Posterior vena cava (tissue), 2 donors: ENCODE results near the gene XXYLT1. TPM values are rescaled to one million over a fixed set of nuclear protein-coding genes. Genes with fewer than 3 reads are reported as not detected.
"Not testable (repeated sequence)": the region's sequence is repeated elsewhere in the genome, so short reads cannot be mapped to it uniquely, and the experiment has no call there.

ENCODE experiments used
- DNase-seq: peaks from one replicate; pipeline ENCODE4 v3.0.0-alpha.2; 2020; ENCODE audit warnings: low spot score
- intact Hi-C, 2 donors: fragments of 100-400 bp; cut with DNase I; formaldehyde crosslinking; loops; one replicate each; pipeline versions ENCODE4 v1.14.1 to v1.14.2; 2022 to 2023
- total RNA-seq, 2 donors: library from RNA; stranded (reverse); fragmentation: NEBNext Ultra II Directional; extraction: Animal tissue kit (Norgen Biotek cat#: 25700); gene quantifications; one replicate each; pipeline ENCODE4 v1.2.1, GENCODE V29; 2021
- donor health status: DM: yes; HTN: yes; CAD: no.
- donor health status: DM: yes; HTN: yes; CAD: no.

The XXYLT1 gene
- total RNA-seq, 2 donors from 2014 or later, result 11.3 to 15.7 TPM

GRCh38 chr3:195240171-195240701 is 30.7 kb downstream of the XXYLT1 start:
- peak; percentile 89 for DNase-seq
- intact Hi-C loops, result loop anchor here in 1 of 2 donors (5.0 kb wide), 1 partner anchor 33 kb away; no protein-coding TSS in a partner anchor

DNA sequence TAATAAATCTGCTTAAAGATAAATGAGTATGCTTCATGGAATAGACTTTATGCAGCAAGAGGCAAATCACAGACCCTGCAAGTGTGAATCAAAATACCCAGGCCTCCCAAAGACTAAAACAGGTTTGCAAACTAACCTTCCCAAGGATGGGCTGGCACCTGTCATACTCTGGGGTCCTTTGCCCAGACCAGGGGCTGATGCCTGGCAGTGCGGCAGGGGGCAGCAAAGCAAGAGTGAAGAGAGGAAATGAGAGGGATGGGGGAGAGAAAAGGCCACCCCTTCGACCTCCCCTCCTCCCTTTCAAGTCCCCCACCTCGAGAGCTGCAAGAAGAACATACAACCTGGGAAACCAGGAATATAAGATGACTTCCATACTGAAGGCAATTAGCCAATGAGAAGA is 31.8 kb downstream of the XXYLT1 start:
- peak; percentile 5 for DNase-seq
- intact Hi-C loops, result no loop called here

DNA sequence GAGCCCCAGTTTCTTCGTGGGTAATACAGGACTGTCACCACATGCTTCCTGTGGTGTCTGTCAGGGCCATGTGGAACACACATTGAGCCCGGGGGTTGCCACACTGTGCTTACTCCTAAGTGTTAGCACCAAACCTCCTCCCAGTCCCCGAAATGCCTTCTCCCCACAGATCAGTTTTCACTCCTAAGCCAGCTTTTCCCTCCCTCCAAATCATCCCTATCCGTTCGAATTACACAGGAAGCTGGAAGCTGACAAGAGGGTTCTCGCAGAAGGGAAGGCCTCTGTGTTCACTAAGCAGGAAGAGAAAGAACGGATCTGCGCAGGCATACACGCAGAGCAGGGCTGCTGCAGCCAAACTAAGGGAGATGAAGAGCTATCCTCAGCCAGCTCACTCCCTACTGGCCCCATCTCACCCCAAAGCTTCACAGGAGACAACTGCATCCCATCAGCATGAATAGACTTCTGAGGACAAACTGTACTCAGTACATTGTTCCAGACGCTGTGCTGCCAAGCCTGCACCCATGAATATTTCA is 32.3 kb downstream of the XXYLT1 start:
- DNase-seq, result peak; percentile 84
- intact Hi-C loops, result no loop called here

DNA sequence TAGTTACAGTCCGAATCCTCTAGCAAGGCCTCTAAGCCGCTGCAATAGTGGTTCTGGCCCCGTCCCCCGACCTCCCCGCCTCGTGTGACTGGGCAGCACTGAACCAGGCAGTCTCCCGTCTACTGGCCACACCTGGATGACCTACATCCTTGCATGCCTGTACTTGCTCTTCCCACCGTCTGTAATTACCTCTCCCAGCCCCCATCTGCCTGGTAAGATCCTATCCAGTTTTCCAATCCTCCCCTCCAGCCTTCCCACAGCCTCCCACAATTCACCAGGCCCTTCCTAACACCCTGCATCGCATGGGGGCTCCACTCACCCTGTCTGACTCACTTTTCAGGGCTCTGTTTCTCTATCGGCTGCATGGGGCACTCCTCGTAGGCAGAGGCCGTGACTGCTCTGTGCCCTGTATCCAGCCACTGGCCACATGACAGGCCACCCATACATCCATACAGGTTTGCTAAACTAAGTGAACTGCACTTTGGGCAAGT is 32.8 kb downstream of the XXYLT1 start:
- intact Hi-C loops, result no loop called here
- DNase-seq, result peak; percentile 52

- intact Hi-C loops, result no loop called here
- peak; percentile 20 for DNase-seq
These were observed 34.0 kb downstream of the XXYLT1 start for GRCh38 chr3:195236801-195237570.

- intact Hi-C loops, result no loop called here
- peak; percentile 7 for DNase-seq
These were observed 34.7 kb downstream of the XXYLT1 start for GRCh38 chr3:195236076-195236798.

DNA sequence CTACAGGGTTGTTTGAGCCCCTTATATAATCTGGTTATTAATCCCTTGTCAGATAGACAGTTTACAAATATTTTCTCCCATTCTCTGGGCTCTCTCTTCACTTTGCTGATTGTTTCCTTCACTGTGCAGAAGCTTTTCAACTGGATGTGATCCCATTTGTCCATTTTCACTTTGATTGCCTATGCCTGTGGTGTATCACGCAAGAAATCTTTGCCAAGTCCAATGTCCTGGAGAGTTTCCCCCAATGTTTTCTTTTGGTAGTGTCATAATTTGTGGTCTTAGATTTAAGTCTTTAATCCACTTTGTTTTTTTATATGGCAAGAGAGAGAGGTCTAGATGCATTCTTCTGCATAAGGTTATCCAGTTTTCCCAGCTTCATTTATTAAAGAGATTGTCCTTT is 40.7 kb downstream of the XXYLT1 start:
- DNase-seq, result no peak
- intact Hi-C loops, result no loop called here

DNA sequence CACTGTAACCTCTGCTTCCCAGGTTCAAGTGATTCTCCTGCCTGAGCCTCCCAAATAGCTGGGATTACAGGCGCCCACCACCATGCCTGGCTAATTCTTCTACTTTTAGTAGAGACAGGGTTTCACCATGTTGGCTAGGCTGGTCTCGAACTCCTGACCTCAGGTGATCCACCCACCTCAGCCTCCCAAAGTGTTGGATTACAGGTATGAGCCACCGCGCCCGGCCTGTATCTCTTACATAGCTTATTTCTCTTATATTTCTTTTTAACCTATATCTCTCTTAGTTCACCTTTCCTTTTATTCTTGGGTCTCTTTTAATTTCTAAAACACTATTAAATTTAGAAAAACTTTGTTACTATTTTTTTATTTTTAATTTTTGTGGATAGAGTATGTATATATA is 42.1 kb downstream of the XXYLT1 start:
- intact Hi-C loops, result not testable (repeated sequence)
- peak; percentile 51 for DNase-seq

DNA sequence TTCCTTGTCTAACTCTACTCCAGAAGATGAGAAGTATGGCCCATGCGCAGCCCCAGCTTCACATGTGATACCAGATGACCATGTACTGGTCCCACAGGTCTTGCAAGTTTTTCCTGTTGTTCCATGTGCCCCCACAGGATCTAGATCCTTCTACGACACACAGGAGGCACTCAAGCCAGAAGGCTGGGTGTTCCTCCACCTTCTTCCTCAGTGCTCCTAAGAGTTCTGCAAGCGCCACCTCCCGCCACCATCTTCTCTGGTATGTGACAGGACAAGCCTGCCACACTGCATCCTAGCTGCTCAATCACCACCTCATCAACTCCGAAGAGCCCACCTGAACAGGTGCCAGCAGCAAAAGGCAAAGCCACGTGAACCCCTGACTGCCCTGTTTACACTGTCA is 43.1 kb downstream of the XXYLT1 start:
- DNase-seq, result peak; percentile 43

DNA sequence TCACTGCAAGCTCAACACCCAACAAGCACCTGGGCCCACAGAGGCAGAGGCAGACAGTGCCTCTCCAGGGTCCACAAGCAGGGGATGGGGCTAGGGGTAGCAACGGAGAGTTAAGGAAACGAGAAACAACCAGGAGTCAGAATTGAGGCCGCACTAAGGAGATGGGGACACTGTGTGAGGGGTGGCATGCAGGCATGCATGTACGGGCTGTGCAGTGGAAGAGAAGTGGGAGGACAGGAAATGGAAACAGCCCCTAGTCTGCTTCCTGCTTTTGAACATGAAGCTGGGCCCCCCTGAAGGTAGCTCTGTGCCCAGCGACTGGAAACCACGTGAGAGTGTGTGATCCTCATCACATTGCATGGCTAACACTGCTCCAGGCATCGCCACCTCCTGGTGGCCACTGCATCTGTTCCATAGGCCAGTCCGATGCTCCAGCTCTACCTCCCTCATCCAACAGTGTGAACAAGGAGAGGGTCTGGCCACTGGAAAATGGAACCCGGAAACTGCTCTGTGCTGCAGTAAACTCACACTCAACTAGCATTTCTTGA is 44.0 kb downstream of the XXYLT1 start:
- peak; percentile 73 for DNase-seq
- intact Hi-C loops, result no loop called here

More for the DNA sequence above, 43.1 kb downstream of the XXYLT1 start:
- intact Hi-C loops, result no loop called here

GRCh38 chr3:195226445-195226844 is 44.5 kb downstream of the XXYLT1 start:
- DNase-seq, result peak; percentile 29
- intact Hi-C loops, result no loop called here

- intact Hi-C loops, result no loop called here
- DNase-seq, result peak; percentile 47
These were observed 45.9 kb downstream of the XXYLT1 start for GRCh38 chr3:195224980-195225580.

DNA sequence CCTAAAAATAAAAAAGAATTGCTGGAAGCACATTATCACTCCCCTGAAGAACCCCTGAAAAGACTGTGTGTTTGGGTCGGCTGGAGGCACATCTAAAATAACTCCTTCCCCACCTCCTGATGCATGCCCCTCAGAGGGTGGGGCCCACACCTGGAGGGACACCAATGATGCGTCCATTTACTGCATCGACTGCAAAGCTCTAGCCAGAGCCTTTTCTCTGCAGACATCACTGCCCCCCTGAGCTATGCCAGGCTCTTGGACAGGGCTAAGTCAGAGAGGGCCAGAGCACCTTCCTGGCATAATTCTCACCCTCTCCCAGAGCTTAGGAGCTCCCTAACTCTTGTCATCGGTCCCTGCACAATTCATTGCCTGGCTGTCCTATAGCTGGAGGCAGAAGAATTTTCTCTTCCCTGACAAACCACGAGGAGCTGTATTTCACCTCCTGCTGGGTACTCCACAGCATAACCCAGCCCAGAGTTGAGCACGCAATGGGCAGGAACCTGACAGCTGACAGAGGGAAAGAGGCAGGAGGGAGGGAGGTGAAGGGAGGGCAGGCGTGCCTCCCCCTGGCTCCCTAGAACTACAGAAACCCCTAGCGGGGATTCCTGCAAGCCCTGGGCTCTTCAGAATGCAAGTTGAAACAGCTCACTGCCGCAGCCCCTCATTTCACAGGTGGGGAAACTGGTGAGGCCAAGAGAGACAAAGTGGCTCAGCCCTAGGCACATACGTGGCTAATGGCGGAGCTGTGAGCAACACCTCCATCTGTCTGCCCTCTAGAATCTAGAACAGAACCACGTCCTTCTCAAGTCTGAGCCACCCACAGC is 46.6 kb downstream of the XXYLT1 start:
- peak; percentile 55 for DNase-seq
- intact Hi-C loops, result no loop called here

DNA sequence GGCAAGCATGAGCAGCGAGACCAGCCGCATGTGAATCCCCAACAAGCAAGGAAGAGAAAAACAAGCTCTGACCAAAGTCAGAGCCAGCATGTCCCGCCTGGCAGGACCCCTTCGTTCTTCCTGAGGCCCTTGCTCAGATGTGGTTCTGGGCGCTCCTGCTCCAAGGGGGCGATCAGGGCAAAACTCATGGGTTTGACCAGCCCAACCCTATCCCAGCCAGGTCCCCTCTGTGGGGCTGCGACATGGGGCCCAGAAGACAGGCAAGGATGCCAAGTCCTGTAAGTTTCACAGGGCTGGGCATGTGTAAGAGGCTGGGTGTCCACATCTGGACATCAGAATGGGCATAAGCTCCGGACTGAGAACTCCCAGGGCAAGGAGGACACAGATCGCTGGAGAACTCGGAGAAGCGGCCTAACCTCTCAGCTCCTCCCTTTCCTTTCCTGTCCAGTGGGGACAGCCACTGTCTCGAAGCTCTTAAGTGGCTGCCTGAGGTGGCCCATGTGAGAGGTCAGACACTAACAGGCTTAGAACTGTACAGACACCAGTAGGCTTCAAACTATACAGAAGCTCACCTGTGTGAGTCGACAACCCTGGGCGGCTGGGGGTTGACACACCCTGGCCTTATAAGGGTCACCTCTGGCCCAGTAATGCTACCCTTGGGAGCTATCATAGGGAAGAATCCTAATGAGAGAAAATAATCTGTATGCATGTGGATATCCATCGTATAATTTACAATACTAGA is 48.9 kb downstream of the XXYLT1 start:
- intact Hi-C loops, result no loop called here
- peak; percentile 64 for DNase-seq

DNA sequence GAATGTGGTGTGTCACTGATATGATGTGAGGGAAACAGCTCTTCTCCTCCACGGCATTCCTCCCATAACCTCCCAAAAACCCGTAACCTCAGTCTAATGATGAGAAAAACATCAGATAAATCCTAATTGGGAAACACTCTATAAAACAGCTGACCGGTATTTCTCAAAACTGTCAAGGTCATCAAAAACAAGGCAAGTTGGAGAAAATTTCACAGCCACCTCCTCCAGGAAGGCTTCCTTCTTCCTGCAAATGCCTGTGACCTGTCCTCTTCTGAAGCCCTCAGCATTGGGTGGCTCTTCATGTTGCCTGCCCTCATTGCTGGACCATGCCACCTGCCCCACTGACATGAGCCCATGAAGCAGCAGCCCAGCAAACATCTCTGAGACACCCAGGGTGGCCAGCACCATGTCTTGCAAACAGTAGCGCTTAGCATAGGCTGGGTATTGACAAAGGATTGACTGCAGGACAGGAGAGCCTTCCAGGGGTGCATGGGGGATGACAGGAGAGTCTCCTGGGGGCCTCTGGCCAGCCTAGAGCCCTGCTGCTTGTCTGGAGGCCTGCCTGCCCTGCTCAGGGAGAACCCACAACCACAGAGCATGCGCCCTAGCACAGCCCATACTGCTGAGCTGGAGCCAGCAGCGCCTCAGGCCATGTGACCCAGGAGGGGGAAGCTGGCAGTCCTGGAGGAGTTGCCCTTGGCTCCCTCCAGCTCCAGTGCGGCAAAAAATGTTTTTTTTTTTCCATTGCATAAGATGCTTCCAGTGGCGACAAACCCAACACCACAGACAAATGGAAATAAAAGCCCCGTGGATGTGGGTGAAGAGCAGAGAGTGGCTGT is 49.7 kb downstream of the XXYLT1 start:
- peak; percentile 83 for DNase-seq
- intact Hi-C loops, result no loop called here

DNA sequence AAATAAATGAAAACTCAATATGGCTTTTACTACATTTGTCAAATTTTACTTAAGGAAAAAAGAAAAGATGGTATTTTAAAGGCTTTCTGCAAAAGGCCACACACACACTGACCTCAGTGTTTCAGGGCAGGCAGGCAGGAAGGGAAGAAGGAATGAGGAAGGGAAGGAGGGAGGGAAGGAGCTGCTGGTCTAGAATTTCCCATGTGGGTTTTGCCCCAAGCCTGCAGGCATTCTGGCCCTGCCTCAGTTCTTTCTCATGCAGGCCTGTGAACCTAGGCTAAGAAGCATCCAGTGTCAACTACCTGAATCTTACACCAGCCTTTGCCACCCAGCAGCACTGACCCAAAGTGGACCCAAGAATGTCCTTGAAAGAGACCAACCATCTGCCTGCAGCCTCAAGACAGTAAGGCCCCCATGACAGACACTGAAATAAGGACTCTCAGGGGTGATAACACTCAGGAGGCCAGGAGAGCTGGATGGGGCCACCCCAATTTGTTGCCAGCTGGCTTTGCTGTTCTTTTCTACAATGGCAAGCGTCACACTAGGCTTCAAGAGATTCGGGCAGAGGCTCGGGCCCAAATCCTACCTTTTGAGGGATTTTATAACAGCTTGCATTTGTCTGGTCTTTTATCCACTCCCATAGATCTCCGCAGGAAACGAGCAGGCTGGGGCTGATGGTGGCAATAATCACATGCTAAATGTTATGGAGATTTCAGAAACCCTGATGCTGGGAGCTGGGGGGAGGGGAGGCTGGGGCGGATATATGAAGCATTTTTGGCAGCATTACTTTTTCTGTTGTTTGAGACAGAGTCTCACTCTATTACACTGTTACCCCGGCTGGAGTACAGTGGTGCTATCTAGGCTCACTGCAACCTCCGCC is 51.4 kb downstream of the XXYLT1 start:
- intact Hi-C loops, result no loop called here
- peak; percentile 16 for DNase-seq
